SK-N-SH (cell line): Measurements from ENCODE around the gene GRK1. TPM values are rescaled to one million over a fixed set of nuclear protein-coding genes. Genes with fewer than 3 reads are reported as not detected.

Experiments
- CTCF ChIA-PET: fragments of 300-600, 350-600 bp; formaldehyde crosslinking; extraction: SDS; loops from one replicate; lab custom pipeline; 2021; lab: Yijun Ruan, JAX
- POLR2A ChIA-PET: fragments of 350-600 bp; sonication (Branson Sonifier 250); formaldehyde crosslinking; extraction: SDS; loops from one replicate; lab custom pipeline; 2020; ENCODE audit warnings: antibody characterized with exemption, inconsistent platforms; lab: Yijun Ruan, JAX
- DNase-seq: peaks from one replicate; pipeline ENCODE4 v3.0.0; 2012
- H2AFZ ChIP-seq: fragments of 200-600 bp; sonication (generic); 2 replicates; pipeline ENCODE4 v1.8.1; 2016; ENCODE audit warnings: antibody characterized with exemption, mild to moderate bottlenecking, low read depth
- H3F3A ChIP-seq: fragments of 200-600 bp; sonication (generic); replicated peaks from 2 replicates; pipeline ENCODE3; 2016; ENCODE audit warnings: antibody characterized with exemption, mild to moderate bottlenecking; ENCODE audit not compliant: insufficient read depth
- H3K27ac ChIP-seq, 2 experiments: fragments of 200-500 bp in 1 of 2; fragments of 200-600 bp in 1 of 2; sonication (Bioruptor generic) in 1 of 2; sonication (generic), shearing (Covaris generic) in 1 of 2; 2 replicates each; pipeline versions ENCODE4 v1.5.1 to v1.6.1; 2014 to 2016; ENCODE audit warnings: low read depth in 2 of 2, inconsistent platforms in 1 of 2, low read length in 1 of 2, mild to moderate bottlenecking in 1 of 2, mixed read lengths in 1 of 2
- H3K27me3 ChIP-seq: fragments of 200-600 bp; sonication (generic), shearing (Covaris generic); 2 replicates; pipeline ENCODE4 v1.6.1; 2016; ENCODE audit warnings: mixed run types; ENCODE audit not compliant: insufficient read depth
- H3K36me3 ChIP-seq, 2 experiments: fragments of 200-500 bp in 1 of 2; fragments of 200-600 bp in 1 of 2; sonication (Bioruptor generic) in 1 of 2; sonication (generic) in 1 of 2; replicated peaks in 1 of 2; 2 replicates each; pipeline versions ENCODE3 to v1.5.1; 2014 to 2016; ENCODE audit warnings: low read length in 1 of 2, mild to moderate bottlenecking in 1 of 2; ENCODE audit not compliant: insufficient read depth in 2 of 2, control insufficient read depth in 1 of 2
- H3K4me1 ChIP-seq, 2 experiments: fragments of 200-500 bp in 1 of 2; fragments of 200-600 bp in 1 of 2; sonication (Bioruptor generic) in 1 of 2; sonication (generic), shearing (Covaris generic) in 1 of 2; 2 replicates each; pipeline versions ENCODE4 v1.5.1 to v1.6.1; 2014 to 2016; ENCODE audit warnings: low read depth in 1 of 2, low read length in 1 of 2, mixed run types in 1 of 2; ENCODE audit not compliant: insufficient read depth in 2 of 2, control insufficient read depth in 1 of 2
- H3K4me2 ChIP-seq: fragments of 200-600 bp; sonication (generic), shearing (Covaris generic); 2 replicates; pipeline ENCODE4 v1.6.1; 2017; ENCODE audit warnings: mixed run types
- H3K4me3 ChIP-seq, 2 experiments: fragments of 200-500 bp in 1 of 2; fragments of 200-600 bp in 1 of 2; sonication (Bioruptor generic) in 1 of 2; sonication (generic), shearing (Covaris generic) in 1 of 2; 2 replicates each; pipeline versions ENCODE4 v1.5.1 to v1.8.1; 2014 to 2016; ENCODE audit warnings: low read depth in 2 of 2, inconsistent platforms in 1 of 2, low read length in 1 of 2, mild to moderate bottlenecking in 1 of 2, mixed read lengths in 1 of 2, moderate library complexity in 1 of 2
- H3K79me2 ChIP-seq: fragments of 200-600 bp; sonication (generic); 2 replicates; pipeline ENCODE4 v1.8.1; 2017; ENCODE audit warnings: mild to moderate bottlenecking; ENCODE audit not compliant: insufficient read depth
- H3K9ac ChIP-seq: fragments of 200-600 bp; sonication (generic); 2 replicates; pipeline ENCODE4 v1.6.1; 2017; ENCODE audit warnings: mixed run types
- H3K9me2 ChIP-seq: fragments of 200-600 bp; sonication (generic); 2 replicates; pipeline ENCODE4 v1.6.1; 2017; ENCODE audit warnings: mixed run types
- H3K9me3 ChIP-seq: fragments of 200-600 bp; sonication (generic); 2 replicates; pipeline ENCODE4 v1.6.1; 2017; ENCODE audit warnings: mixed run types, mild to moderate bottlenecking, moderate library complexity
- H4K20me1 ChIP-seq: fragments of 200-600 bp; sonication (generic); 2 replicates; pipeline ENCODE4 v1.6.1; 2017; ENCODE audit warnings: mild to moderate bottlenecking, mixed run types; ENCODE audit not compliant: insufficient read depth
- CHD2 ChIP-seq: fragments of 150-350 bp; IDR thresholded peaks from 2 replicates; pipeline ENCODE4 v1.6.1; 2018; ENCODE audit warnings: low read length; ENCODE audit not compliant: partially characterized antibody
- ELF1 ChIP-seq: IDR thresholded peaks from 2 replicates; pipeline ENCODE4 v1.4.0; 2012
- EZH2phosphoT487 ChIP-seq: fragments of 200-600 bp; sonication (generic); IDR thresholded peaks from 2 replicates; pipeline ENCODE4 v1.6.1; 2017; ENCODE audit warnings: low read depth, mixed run types, mild to moderate bottlenecking, antibody characterized with exemption, moderate library complexity, borderline replicate concordance
- FOSL2 ChIP-seq: IDR thresholded peaks from 2 replicates; pipeline ENCODE4 v1.4.0; 2012; ENCODE audit warnings: low read depth, mild to moderate bottlenecking, moderate library complexity, borderline replicate concordance
- FOXJ3 ChIP-seq: sonication (generic); formaldehyde crosslinking; IDR thresholded peaks from 2 replicates; pipeline ENCODE4 v1.5.1; 2020; ENCODE audit warnings: mild to moderate bottlenecking, missing genetic modification reagents
- GATA2 ChIP-seq: sonication (generic); formaldehyde crosslinking; IDR thresholded peaks from 2 replicates; pipeline ENCODE4 v1.5.0; 2020; ENCODE audit warnings: mild to moderate bottlenecking, missing genetic modification reagents
- MXI1 ChIP-seq: IDR thresholded peaks from 2 replicates; pipeline ENCODE4 v1.6.1; 2012; ENCODE audit warnings: mild to moderate bottlenecking, low read depth, low read length, improper control_type of control experiment
- POLR2AphosphoS5 ChIP-seq: IDR thresholded peaks from 2 replicates; pipeline ENCODE4 v1.6.1; 2012; ENCODE audit warnings: low read depth, low read length
- RXRA ChIP-seq: IDR thresholded peaks from 2 replicates; pipeline ENCODE4 v1.4.0; 2012; ENCODE audit warnings: low read depth, mild to moderate bottlenecking, borderline replicate concordance
- SMC3 ChIP-seq: IDR thresholded peaks from 2 replicates; pipeline ENCODE4 v1.6.1; 2012; ENCODE audit warnings: low read depth, low read length, improper control_type of control experiment
- TAF1 ChIP-seq: IDR thresholded peaks from 2 replicates; pipeline ENCODE4 v1.6.1; 2012; ENCODE audit warnings: low read depth, mild to moderate bottlenecking, low read length, moderate library complexity, borderline replicate concordance
- TEAD4 ChIP-seq: IDR thresholded peaks from 2 replicates; pipeline ENCODE4 v1.4.0; 2012; ENCODE audit warnings: mild to moderate bottlenecking, borderline replicate concordance; ENCODE audit not compliant: insufficient read depth
- WGBS: methylation state at CpG from one replicate; pipeline ENCODE4 v1.1.6; 2017; ENCODE audit warnings: low lambda C conversion rate; 5-methylcytosine and 5-hydroxymethylcytosine counted together
- polyA plus RNA-seq, 3 experiments: library from polyadenylated mRNA; depleted of rRNA; stranded (reverse); fragments of >200 nt; gene quantifications; 2 replicates each; pipeline ENCODE4 v1.2.3, GENCODE V29; 2012
- TF ChIP-seq, protein P1 (sequence below): fragments of 200-600 bp; sonication (generic); IDR thresholded peaks from 2 replicates; pipeline ENCODE4 v1.6.1; 2017; ENCODE audit warnings: antibody characterized with exemption, mild to moderate bottlenecking, moderate library complexity
- TF ChIP-seq, protein P2 (sequence below): IDR thresholded peaks from 2 replicates; pipeline ENCODE4; 2012
- TF ChIP-seq, protein P3 (sequence below): IDR thresholded peaks from 2 replicates; pipeline ENCODE4 v1.4.0; 2012; ENCODE audit warnings: low read depth, borderline replicate concordance
- TF ChIP-seq, protein P4 (sequence below): IDR thresholded peaks from 2 replicates; pipeline ENCODE4 v1.6.1; 2012; ENCODE audit warnings: mild to moderate bottlenecking, low read depth, low read length, moderate library complexity

GRK1 gene
- polyA plus RNA-seq, 1 of the 3 experiments (the other 2 are of a cell fraction), result 0.12 TPM

- POLR2A ChIA-PET, result no interaction called here
- H3K36me3 ChIP-seq, result no peaks in the 10 kb centered on the region
- no peak overlapping the region for H3K4me2 ChIP-seq
- no peaks in the 10 kb centered on the region for H4K20me1 ChIP-seq
- no peak overlapping the region for H3K4me3 ChIP-seq
- no peaks in the 10 kb centered on the region for H3K9me2 ChIP-seq
- no peaks in the 10 kb centered on the region for H3K9me3 ChIP-seq
- peaks cover 11% of the 10 kb centered on the region for H3F3A ChIP-seq
- no peak overlapping the region for H2AFZ ChIP-seq
- H3K9ac ChIP-seq, result no peak overlapping the region
- DNase-seq, result no peak
- H3K79me2 ChIP-seq, result no peaks in the 10 kb centered on the region
- 57% methylated on average over 11 of the region's 13 CpGs for WGBS
- TF ChIP-seq FOSL2 (no peak), CHD2 (no peak), MXI1 (no peak), SMC3 (no peak), ELF1 (no peak), FOXJ3 (CRISPR knock-in tag) (no peak), RXRA (no peak), TAF1 (no peak), POLR2AphosphoS5 (no peak), EZH2phosphoT487 (no peak), TEAD4 (no peak), GATA2 (CRISPR knock-in tag) (no peak)
- TF ChIP-seq, protein P1, sequence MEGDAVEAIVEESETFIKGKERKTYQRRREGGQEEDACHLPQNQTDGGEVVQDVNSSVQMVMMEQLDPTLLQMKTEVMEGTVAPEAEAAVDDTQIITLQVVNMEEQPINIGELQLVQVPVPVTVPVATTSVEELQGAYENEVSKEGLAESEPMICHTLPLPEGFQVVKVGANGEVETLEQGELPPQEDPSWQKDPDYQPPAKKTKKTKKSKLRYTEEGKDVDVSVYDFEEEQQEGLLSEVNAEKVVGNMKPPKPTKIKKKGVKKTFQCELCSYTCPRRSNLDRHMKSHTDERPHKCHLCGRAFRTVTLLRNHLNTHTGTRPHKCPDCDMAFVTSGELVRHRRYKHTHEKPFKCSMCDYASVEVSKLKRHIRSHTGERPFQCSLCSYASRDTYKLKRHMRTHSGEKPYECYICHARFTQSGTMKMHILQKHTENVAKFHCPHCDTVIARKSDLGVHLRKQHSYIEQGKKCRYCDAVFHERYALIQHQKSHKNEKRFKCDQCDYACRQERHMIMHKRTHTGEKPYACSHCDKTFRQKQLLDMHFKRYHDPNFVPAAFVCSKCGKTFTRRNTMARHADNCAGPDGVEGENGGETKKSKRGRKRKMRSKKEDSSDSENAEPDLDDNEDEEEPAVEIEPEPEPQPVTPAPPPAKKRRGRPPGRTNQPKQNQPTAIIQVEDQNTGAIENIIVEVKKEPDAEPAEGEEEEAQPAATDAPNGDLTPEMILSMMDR, result no peak
- TF ChIP-seq, protein P2, sequence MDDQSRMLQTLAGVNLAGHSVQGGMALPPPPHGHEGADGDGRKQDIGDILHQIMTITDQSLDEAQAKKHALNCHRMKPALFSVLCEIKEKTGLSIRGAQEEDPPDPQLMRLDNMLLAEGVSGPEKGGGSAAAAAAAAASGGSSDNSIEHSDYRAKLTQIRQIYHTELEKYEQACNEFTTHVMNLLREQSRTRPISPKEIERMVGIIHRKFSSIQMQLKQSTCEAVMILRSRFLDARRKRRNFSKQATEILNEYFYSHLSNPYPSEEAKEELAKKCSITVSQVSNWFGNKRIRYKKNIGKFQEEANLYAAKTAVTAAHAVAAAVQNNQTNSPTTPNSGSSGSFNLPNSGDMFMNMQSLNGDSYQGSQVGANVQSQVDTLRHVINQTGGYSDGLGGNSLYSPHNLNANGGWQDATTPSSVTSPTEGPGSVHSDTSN, result no peak
- TF ChIP-seq, protein P3, sequence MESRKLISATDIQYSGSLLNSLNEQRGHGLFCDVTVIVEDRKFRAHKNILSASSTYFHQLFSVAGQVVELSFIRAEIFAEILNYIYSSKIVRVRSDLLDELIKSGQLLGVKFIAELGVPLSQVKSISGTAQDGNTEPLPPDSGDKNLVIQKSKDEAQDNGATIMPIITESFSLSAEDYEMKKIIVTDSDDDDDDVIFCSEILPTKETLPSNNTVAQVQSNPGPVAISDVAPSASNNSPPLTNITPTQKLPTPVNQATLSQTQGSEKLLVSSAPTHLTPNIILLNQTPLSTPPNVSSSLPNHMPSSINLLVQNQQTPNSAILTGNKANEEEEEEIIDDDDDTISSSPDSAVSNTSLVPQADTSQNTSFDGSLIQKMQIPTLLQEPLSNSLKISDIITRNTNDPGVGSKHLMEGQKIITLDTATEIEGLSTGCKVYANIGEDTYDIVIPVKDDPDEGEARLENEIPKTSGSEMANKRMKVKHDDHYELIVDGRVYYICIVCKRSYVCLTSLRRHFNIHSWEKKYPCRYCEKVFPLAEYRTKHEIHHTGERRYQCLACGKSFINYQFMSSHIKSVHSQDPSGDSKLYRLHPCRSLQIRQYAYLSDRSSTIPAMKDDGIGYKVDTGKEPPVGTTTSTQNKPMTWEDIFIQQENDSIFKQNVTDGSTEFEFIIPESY, result no peak
- TF ChIP-seq, protein P4, sequence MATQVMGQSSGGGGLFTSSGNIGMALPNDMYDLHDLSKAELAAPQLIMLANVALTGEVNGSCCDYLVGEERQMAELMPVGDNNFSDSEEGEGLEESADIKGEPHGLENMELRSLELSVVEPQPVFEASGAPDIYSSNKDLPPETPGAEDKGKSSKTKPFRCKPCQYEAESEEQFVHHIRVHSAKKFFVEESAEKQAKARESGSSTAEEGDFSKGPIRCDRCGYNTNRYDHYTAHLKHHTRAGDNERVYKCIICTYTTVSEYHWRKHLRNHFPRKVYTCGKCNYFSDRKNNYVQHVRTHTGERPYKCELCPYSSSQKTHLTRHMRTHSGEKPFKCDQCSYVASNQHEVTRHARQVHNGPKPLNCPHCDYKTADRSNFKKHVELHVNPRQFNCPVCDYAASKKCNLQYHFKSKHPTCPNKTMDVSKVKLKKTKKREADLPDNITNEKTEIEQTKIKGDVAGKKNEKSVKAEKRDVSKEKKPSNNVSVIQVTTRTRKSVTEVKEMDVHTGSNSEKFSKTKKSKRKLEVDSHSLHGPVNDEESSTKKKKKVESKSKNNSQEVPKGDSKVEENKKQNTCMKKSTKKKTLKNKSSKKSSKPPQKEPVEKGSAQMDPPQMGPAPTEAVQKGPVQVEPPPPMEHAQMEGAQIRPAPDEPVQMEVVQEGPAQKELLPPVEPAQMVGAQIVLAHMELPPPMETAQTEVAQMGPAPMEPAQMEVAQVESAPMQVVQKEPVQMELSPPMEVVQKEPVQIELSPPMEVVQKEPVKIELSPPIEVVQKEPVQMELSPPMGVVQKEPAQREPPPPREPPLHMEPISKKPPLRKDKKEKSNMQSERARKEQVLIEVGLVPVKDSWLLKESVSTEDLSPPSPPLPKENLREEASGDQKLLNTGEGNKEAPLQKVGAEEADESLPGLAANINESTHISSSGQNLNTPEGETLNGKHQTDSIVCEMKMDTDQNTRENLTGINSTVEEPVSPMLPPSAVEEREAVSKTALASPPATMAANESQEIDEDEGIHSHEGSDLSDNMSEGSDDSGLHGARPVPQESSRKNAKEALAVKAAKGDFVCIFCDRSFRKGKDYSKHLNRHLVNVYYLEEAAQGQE, result no peak
- TF ChIP-seq, all 33 proteins: peak for 0
- Histone ChIP-seq H3K27me3 (no peaks in the 10 kb centered on the region), H3K4me1 (no peaks in the 10 kb centered on the region; a peak in 1 of 4 replicates), H3K27ac (no peak overlapping the region)
- CTCF ChIA-PET, result interaction anchor here (1.2 kb wide), 1 partner anchor 55 kb away, joined by 7 read pairs; no protein-coding TSS in a partner anchor
These were observed 2.3 kb downstream of the GRK1 start for GRCh38 chr13:113669231-113669754.
